Muscle layer of colon (tissue), 2 donors: ENCODE results near the gene TLE5.
A peak's percentile ranks its signal among the peaks of the same experiment; 100 is the strongest.

Experiments used
- H3K27ac ChIP-seq: one replicate; pipeline ENCODE4 v1.7.0; 2013; ENCODE audit warnings: low read depth, mild to moderate bottlenecking, low read length, moderate library complexity
- H3K27me3 ChIP-seq, 2 donors: one replicate each; pipeline ENCODE4 v1.7.0; 2013; ENCODE audit warnings: low read length in 2 of 2, mild to moderate bottlenecking in 2 of 2; ENCODE audit not compliant: insufficient read depth in 2 of 2, control insufficient read depth in 1 of 2
- H3K36me3 ChIP-seq: one replicate; pipeline ENCODE4 v1.7.0; 2013; ENCODE audit warnings: mild to moderate bottlenecking, low read length; ENCODE audit not compliant: insufficient read depth
- H3K4me1 ChIP-seq: one replicate; pipeline ENCODE4 v1.7.0; 2013; ENCODE audit warnings: mild to moderate bottlenecking, low read length; ENCODE audit not compliant: insufficient read depth
- H3K4me3 ChIP-seq, 2 donors: one replicate each; pipeline ENCODE4 v1.7.0; 2013; ENCODE audit warnings: low read length in 2 of 2, low read depth in 1 of 2, mild to moderate bottlenecking in 1 of 2, moderate library complexity in 1 of 2
- H3K9ac ChIP-seq: one replicate; pipeline ENCODE4 v1.7.0; 2013; ENCODE audit warnings: low read length
- H3K9me3 ChIP-seq: one replicate; pipeline ENCODE4 v1.7.0; 2013; ENCODE audit warnings: mild to moderate bottlenecking, low read length
- donor health status: abdominal sarcoma.
- donor health status: Adenocarcinoma of cecum.

TLE5 gene

GRCh38 chr19:3062165-3063105 lies at the start of gene TLE5:
TSS of gene TLE5 (minus strand) at chr19:3062495. CDS start at chr19:3062200, 295 bp downstream.
- Histone ChIP-seq H3K27ac (peak within 1 kb of the TSS; percentile 100), H3K4me3 (peak within 1 kb of the TSS; percentile 79 to 92), H3K27me3 (no peaks in the 10 kb centered on the region), H3K4me1 (peaks cover 36% of the 10 kb centered on the region), H3K9me3 (no peaks in the 10 kb centered on the region), H3K36me3 (peaks cover 30% of the 10 kb centered on the region), H3K9ac (no peak within 1 kb of the TSS)

- Histone ChIP-seq H3K27ac (no peak overlapping the region), H3K27me3 (no peaks in the 10 kb centered on the region), H3K9me3 (no peaks in the 10 kb centered on the region), H3K9ac (no peak overlapping the region), H3K36me3 (peaks cover 3% of the 10 kb centered on the region), H3K4me1 (no peaks in the 10 kb centered on the region), H3K4me3 (no peak overlapping the region)
Measured at GRCh38 chr19:3111586-3112247, 49.4 kb upstream of the TLE5 start.

GRCh38 chr19:3110126-3110825 lies 48.0 kb upstream of the TLE5 start:
- H3K4me1 ChIP-seq, result no peaks in the 10 kb centered on the region
- H3K27me3 ChIP-seq, result no peaks in the 10 kb centered on the region
- no peaks in the 10 kb centered on the region for H3K9me3 ChIP-seq
- no peak overlapping the region for H3K9ac ChIP-seq
- no peak overlapping the region for H3K4me3 ChIP-seq
- peaks cover 3% of the 10 kb centered on the region for H3K36me3 ChIP-seq
- H3K27ac ChIP-seq, result no peak overlapping the region

- Histone ChIP-seq H3K4me3 (no peak overlapping the region), H3K27ac (no peak overlapping the region), H3K9me3 (no peaks in the 10 kb centered on the region), H3K36me3 (no peaks in the 10 kb centered on the region), H3K27me3 (no peaks in the 10 kb centered on the region), H3K9ac (no peak overlapping the region), H3K4me1 (no peaks in the 10 kb centered on the region)
Measured at GRCh38 chr19:3109491-3109890, 47.2 kb upstream of the TLE5 start.

- H3K9ac ChIP-seq, result no peak overlapping the region
Measured at GRCh38 chr19:3108775-3109174, 46.5 kb upstream of the TLE5 start.

GRCh38 chr19:3107658-3108057 lies 45.4 kb upstream of the TLE5 start:
- H3K36me3 ChIP-seq, result no peaks in the 10 kb centered on the region
- peaks cover 9% of the 10 kb centered on the region for H3K4me1 ChIP-seq
- no peak overlapping the region for H3K4me3 ChIP-seq
- H3K27me3 ChIP-seq, result no peaks in the 10 kb centered on the region
- H3K27ac ChIP-seq, result no peak overlapping the region
- no peaks in the 10 kb centered on the region for H3K9me3 ChIP-seq
- no peak overlapping the region for H3K9ac ChIP-seq

More at GRCh38 chr19:3108775-3109174, 46.5 kb upstream of the TLE5 start:
- Histone ChIP-seq H3K4me1 (peaks cover 5% of the 10 kb centered on the region), H3K9me3 (no peaks in the 10 kb centered on the region), H3K36me3 (no peaks in the 10 kb centered on the region), H3K27ac (no peak overlapping the region), H3K27me3 (no peaks in the 10 kb centered on the region), H3K4me3 (no peak overlapping the region)

GRCh38 chr19:3106509-3107141 lies 44.3 kb upstream of the TLE5 start:
- no peaks in the 10 kb centered on the region for H3K27me3 ChIP-seq
- H3K4me3 ChIP-seq, result no peak overlapping the region
- H3K9me3 ChIP-seq, result no peaks in the 10 kb centered on the region
- no peak overlapping the region for H3K9ac ChIP-seq
- H3K4me1 ChIP-seq, result peaks cover 9% of the 10 kb centered on the region
- H3K36me3 ChIP-seq, result no peaks in the 10 kb centered on the region
- no peak overlapping the region for H3K27ac ChIP-seq

GRCh38 chr19:3105641-3106508 lies 43.6 kb upstream of the TLE5 start:
- Histone ChIP-seq H3K9ac (no peak overlapping the region), H3K9me3 (no peaks in the 10 kb centered on the region), H3K4me3 (no peak overlapping the region), H3K27me3 (no peaks in the 10 kb centered on the region), H3K36me3 (no peaks in the 10 kb centered on the region), H3K27ac (no peak overlapping the region), H3K4me1 (peaks cover 11% of the 10 kb centered on the region)

GRCh38 chr19:3104708-3104983 lies 42.4 kb upstream of the TLE5 start:
- no peaks in the 10 kb centered on the region for H3K36me3 ChIP-seq
- H3K9me3 ChIP-seq, result no peaks in the 10 kb centered on the region
- no peak overlapping the region for H3K4me3 ChIP-seq
- H3K9ac ChIP-seq, result no peak overlapping the region
- no peak overlapping the region for H3K27ac ChIP-seq
- H3K4me1 ChIP-seq, result peaks cover 24% of the 10 kb centered on the region
- H3K27me3 ChIP-seq, result no peaks in the 10 kb centered on the region

GRCh38 chr19:3102239-3103140 lies 40.2 kb upstream of the TLE5 start:
- H3K9me3 ChIP-seq, result no peaks in the 10 kb centered on the region
- H3K27me3 ChIP-seq, result no peaks in the 10 kb centered on the region
- H3K36me3 ChIP-seq, result no peaks in the 10 kb centered on the region
- no peak overlapping the region for H3K27ac ChIP-seq
- no peak overlapping the region for H3K9ac ChIP-seq
- H3K4me3 ChIP-seq, result no peak overlapping the region
- H3K4me1 ChIP-seq, result peaks cover 44% of the 10 kb centered on the region
